HepG2 (cell line): Measurements from ENCODE around the gene VEZT. TPM values are rescaled to one million over a fixed set of nuclear protein-coding genes. Genes with fewer than 3 reads are reported as not detected.

Experiments used
- microRNA counts: library from miRNA; unstranded; fragments of <30 nt; microRNA quantifications from one replicate; lab custom pipeline; 2015
- microRNA-seq: library from miRNA; unstranded; fragments of <30 nt; microRNA quantifications from one replicate; pipeline ENCODE4, GENCODE V29; 2020
- polyA plus RNA-seq, 8 experiments: library from polyadenylated mRNA; depleted of rRNA in 3 of 8; stranded (reverse) in 7 of 8; unstranded in 1 of 8; fragments of >200 nt; fragmentation: Illumina TruSeq in 4 of 8; extraction: Trizol in 4 of 8; gene quantifications; 2 replicates each; pipeline versions ENCODE4 v1.2.1 to v1.2.3, GENCODE V29; 2011 to 2016; ENCODE audit warnings: low read depth in 4 of 8, missing spikeins in 1 of 8, mixed read lengths in 1 of 8; ENCODE audit not compliant: insufficient read depth in 1 of 8
- small RNA-seq, 3 experiments: library from RNA; depleted of rRNA; stranded (forward); fragments of <200 nt; gene quantifications; one replicate each; pipeline ENCODE3, GENCODE V24; 2012; ENCODE audit warnings: low read depth in 2 of 3, low replicate concordance in 1 of 3; ENCODE audit not compliant: insufficient read length in 3 of 3, insufficient read depth in 2 of 3
- total RNA-seq, 5 experiments: library from RNA; depleted of rRNA; stranded (reverse); fragments of >200 nt; fragmentation: Illumina TruSeq; extraction: Trizol; gene quantifications; 2 replicates each; pipeline ENCODE4 v1.2.3, GENCODE V29; 2016; ENCODE audit warnings: low read depth in 1 of 5

The VEZT gene
- total and polyA plus RNA-seq, 2 of the 13 experiments (the other 11 are each of a cell fraction or from before 2014, with no cell fraction given): 35.5 to 51.6 TPM

MicroRNAs within 50 kb of the gene (microRNA counts, 767-probe panel; counts per million panel counts)
- not detected for microRNA hsa-miR-331-3p (lab: Ali Mortazavi, UCI)
- microRNA hsa-miR-331-5p (lab: Ali Mortazavi, UCI): not detected

Small RNAs within 50 kb of the gene (microRNA-seq; reads per million reads assigned to microRNA genes)
- gene MIR331 (157 reads per million, percentile 77 among the genes with 10 or more reads in this experiment), gene MIR3685 (not detected)

Small RNAs within 50 kb of the gene (small RNA-seq; reads per million reads assigned to genes)
- gene MIR331 (3.1 to 473 (median 179) reads per million in 3 experiments), gene MIR3685 (0 reads per million in 3 experiments), gene RF00019 (0 reads per million in 3 experiments), gene RNU6-808P (0 reads per million in 3 experiments)

Other genes starting within 250 kb of the VEZT start
- gene NDUFA12, start 214.1 kb upstream of the VEZT start, total RNA-seq (2016; rRNA removed; fragmentation: Illumina TruSeq; extraction: Trizol): 173 and 223 TPM in 2 replicates
- gene NDUFA12, start 214.1 kb upstream of the VEZT start, polyA plus RNA-seq (2011; rRNA removed): 85.2 and 101 TPM in 2 replicates
- gene NR2C1, start 144.2 kb upstream of the VEZT start, total RNA-seq (2016; rRNA removed; fragmentation: Illumina TruSeq; extraction: Trizol): 22.4 and 38.0 TPM in 2 replicates
- 51.9 and 70.8 TPM in 2 replicates for gene NR2C1, start 144.2 kb upstream of the VEZT start, polyA plus RNA-seq (2011; rRNA removed)
- 4.3 and 5.3 TPM in 2 replicates for gene FGD6, start 340 bp upstream of the VEZT start, total RNA-seq (2016; rRNA removed; fragmentation: Illumina TruSeq; extraction: Trizol)
- 1.1 and 2.2 TPM in 2 replicates for gene FGD6, start 340 bp upstream of the VEZT start, polyA plus RNA-seq (2011; rRNA removed)